Activated CD8-positive, alpha-beta T cell treated with anti-CD3 and anti-CD28 coated beads for 36 hours (primary cell): ENCODE measurements around the gene ZBTB8OS. TPM values are rescaled to one million over a fixed set of nuclear protein-coding genes. Genes with fewer than 3 reads are reported as not detected.

Source experiments
- ATAC-seq: fragments of 200-7000 bp; cut with Tn5 transposase; one replicate; pipeline ENCODE4 v1.10.0; 2021; ENCODE audit warnings: mild to moderate bottlenecking, moderate library complexity
- CTCF ChIA-PET: fragments of 350-600 bp; sonication (Branson Sonifier 250); formaldehyde crosslinking; loops from one replicate; lab custom pipeline; 2021; ENCODE audit warnings: antibody characterized with exemption; lab: Charles Lee
- POLR2A ChIA-PET: fragments of 350-600 bp; sonication (Branson Sonifier 250); formaldehyde crosslinking; loops from one replicate; lab custom pipeline; 2021; ENCODE audit warnings: antibody characterized with exemption; lab: Charles Lee
- DNase-seq: peaks from one replicate; pipeline ENCODE4 v3.0.0-alpha.2; 2020
- H3K27ac Mint-ChIP-seq: one replicate; pipeline ENCODE4 v1.8.0; 2021; ENCODE audit warnings: mild to moderate bottlenecking, mixed read lengths
- H3K27me3 Mint-ChIP-seq: one replicate; pipeline ENCODE4 v1.8.0; 2021; ENCODE audit warnings: mixed read lengths
- H3K36me3 Mint-ChIP-seq: one replicate; pipeline ENCODE4 v1.8.0; 2021; ENCODE audit warnings: low read depth, mixed read lengths
- H3K4me1 Mint-ChIP-seq: one replicate; pipeline ENCODE4 v1.8.0; 2021; ENCODE audit warnings: low read depth, mixed read lengths
- H3K4me3 Mint-ChIP-seq: one replicate; pipeline ENCODE4 v1.8.0; 2021; ENCODE audit warnings: mild to moderate bottlenecking, moderate library complexity, mixed read lengths
- H3K9me3 Mint-ChIP-seq: one replicate; pipeline ENCODE4 v1.8.0; 2021; ENCODE audit warnings: mixed read lengths
- intact Hi-C: fragments of 100-400 bp; cut with micrococcal nuclease; formaldehyde crosslinking; loops from one replicate; pipeline ENCODE4 v1.10.0; 2022
- total RNA-seq, 2 experiments: library from RNA; stranded (reverse); gene quantifications; one replicate each; pipeline ENCODE4 v1.2.3, GENCODE V29; 2021
- TF ChIP-seq, protein P1 (sequence below): fragments of 200-600 bp; IDR thresholded peaks from one replicate; pipeline ENCODE4 v1.8.0; 2022; ENCODE audit warnings: antibody characterized with exemption, mild to moderate bottlenecking

ZBTB8OS gene
- total RNA-seq, 2 experiments from 2014 or later: 53.4 to 57.6 TPM

DNA sequence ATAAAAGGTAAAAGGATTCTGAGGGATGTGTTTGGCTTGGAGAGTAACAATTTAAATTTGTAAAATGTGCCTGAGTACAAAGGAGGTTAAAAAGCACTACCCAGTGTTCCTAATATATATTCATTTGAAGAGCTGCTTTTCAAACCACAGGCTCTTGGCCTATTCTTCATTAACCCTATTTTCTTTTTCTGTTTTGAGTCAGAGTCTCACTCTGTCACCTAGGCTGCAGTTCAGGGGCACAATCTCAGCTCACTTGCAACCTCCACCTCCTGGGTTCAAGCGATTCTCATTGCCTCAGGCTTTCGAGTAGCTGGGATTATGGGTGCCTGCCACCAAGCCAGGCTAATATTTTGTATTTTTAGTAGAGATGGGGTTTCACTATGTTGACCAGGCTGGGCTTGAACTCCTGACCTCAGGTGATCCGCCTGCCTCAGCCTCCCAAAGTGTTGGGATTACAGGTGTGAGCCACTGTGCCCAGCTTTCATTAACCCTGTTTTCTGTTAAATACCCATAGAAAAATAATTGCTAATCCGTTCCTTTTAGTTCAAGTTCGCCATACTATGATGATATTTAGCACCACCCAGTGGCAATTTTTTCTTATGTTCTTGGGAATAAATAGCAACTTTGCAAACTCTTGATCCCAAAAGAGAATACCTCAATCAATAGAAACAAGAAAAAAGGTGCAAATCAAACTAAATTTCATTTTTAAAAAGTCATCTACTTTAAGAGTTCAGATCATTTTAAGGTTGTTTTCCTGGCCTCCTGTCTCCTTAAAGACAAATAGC lies 30.5 kb downstream of the ZBTB8OS start:
- Mint-ChIP-seq H3K36me3 (peaks cover 39% of the 10 kb centered on the region), H3K4me3 (no peak overlapping the region), H3K9me3 (peaks cover 3% of the 10 kb centered on the region), H3K27ac (peak overlapping the region; percentile 5), H3K27me3 (no peaks in the 10 kb centered on the region), H3K4me1 (peaks cover 26% of the 10 kb centered on the region)
- ChIA-PET POLR2A (interaction anchor here (0.6 to 1.3 kb wide), 3 partner anchors 20 to 139 kb away, joined by 3 read pairs; no protein-coding TSS in a partner anchor), CTCF (interaction anchor here (0.7 to 1.8 kb wide), 5 partner anchors 10 to 219 kb away, joined by 3 to 6 read pairs (median 3); no protein-coding TSS in a partner anchor)
- ATAC-seq: peak; percentile 35
- intact Hi-C loops: no loop called here
- DNase-seq: peak; percentile 16
- TF ChIP-seq, protein P1, sequence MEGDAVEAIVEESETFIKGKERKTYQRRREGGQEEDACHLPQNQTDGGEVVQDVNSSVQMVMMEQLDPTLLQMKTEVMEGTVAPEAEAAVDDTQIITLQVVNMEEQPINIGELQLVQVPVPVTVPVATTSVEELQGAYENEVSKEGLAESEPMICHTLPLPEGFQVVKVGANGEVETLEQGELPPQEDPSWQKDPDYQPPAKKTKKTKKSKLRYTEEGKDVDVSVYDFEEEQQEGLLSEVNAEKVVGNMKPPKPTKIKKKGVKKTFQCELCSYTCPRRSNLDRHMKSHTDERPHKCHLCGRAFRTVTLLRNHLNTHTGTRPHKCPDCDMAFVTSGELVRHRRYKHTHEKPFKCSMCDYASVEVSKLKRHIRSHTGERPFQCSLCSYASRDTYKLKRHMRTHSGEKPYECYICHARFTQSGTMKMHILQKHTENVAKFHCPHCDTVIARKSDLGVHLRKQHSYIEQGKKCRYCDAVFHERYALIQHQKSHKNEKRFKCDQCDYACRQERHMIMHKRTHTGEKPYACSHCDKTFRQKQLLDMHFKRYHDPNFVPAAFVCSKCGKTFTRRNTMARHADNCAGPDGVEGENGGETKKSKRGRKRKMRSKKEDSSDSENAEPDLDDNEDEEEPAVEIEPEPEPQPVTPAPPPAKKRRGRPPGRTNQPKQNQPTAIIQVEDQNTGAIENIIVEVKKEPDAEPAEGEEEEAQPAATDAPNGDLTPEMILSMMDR: no peak

DNA sequence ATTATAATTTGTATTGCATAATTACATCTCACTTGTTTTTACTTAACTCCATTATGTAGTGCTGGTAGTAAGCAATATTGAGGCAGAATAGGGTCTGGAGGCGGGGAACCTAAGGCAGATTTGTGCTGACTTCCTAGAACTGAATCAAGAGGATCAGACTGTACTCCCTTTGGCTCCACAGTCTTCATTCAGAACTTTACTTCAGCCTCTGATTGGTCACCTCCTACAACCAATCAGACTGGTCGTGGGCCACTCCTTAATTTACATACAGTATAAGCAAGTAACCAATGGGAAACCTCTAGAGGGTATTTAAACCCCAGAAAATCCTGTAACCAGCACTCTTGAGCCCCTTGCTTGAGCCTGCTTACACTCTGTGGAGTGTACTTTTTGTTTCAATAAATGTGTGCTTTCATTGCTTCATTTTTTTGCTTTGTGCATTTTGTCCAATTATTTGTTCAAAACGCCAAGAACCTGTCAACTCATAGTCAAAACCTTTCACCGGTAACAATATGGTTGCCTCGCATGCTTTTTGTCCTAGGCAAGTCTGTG lies 31.6 kb downstream of the ZBTB8OS start:
- intact Hi-C loops: no loop called here
- ATAC-seq (no peak), DNase-seq (no peak)
- no peak overlapping the region for H3K4me3 Mint-ChIP-seq
- no peak overlapping the region for H3K27ac Mint-ChIP-seq
- H3K27me3 Mint-ChIP-seq: no peaks in the 10 kb centered on the region
- POLR2A ChIA-PET: interaction anchor here (1.3 kb wide), 1 partner anchor 19 kb away, joined by 3 read pairs; no protein-coding TSS in a partner anchor
- H3K9me3 Mint-ChIP-seq: no peaks in the 10 kb centered on the region
- CTCF ChIA-PET: no interaction called here
- peaks cover 30% of the 10 kb centered on the region for H3K36me3 Mint-ChIP-seq
- H3K4me1 Mint-ChIP-seq: peaks cover 19% of the 10 kb centered on the region
- TF ChIP-seq, protein P1: no peak

DNA sequence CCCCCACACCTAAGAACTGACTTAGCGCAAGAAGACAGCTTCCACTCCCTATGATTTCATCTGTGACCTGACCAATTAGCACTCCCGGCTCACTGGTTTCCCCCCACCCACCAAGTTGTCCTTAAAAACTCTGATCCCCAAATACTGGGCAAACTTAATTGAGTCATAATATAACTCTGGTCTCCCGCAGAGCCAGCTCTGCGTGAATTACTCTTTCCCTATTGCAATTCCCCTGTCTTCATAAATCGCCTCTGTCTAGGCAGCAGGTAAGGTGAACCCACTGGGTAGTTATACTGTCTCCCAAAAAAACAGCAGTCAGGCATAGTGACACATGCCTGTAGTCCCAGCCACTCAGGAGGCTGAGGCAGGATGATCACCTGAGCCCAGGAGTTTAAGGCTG lies 36.9 kb downstream of the ZBTB8OS start:
- H3K9me3 Mint-ChIP-seq: no peaks in the 10 kb centered on the region
- H3K36me3 Mint-ChIP-seq: no peaks in the 10 kb centered on the region
- H3K4me1 Mint-ChIP-seq: peaks cover 2% of the 10 kb centered on the region
- ChIA-PET CTCF (no interaction called here), POLR2A (interaction anchor here (1.0 kb wide), 1 partner anchor 9 kb away, joined by 3 read pairs; no protein-coding TSS in a partner anchor)
- intact Hi-C loops: no loop called here
- DNase-seq: no peak
- TF ChIP-seq, protein P1: no peak
- no peak overlapping the region for H3K27ac Mint-ChIP-seq
- ATAC-seq: no peak
- no peaks in the 10 kb centered on the region for H3K27me3 Mint-ChIP-seq
- no peak overlapping the region for H3K4me3 Mint-ChIP-seq

DNA sequence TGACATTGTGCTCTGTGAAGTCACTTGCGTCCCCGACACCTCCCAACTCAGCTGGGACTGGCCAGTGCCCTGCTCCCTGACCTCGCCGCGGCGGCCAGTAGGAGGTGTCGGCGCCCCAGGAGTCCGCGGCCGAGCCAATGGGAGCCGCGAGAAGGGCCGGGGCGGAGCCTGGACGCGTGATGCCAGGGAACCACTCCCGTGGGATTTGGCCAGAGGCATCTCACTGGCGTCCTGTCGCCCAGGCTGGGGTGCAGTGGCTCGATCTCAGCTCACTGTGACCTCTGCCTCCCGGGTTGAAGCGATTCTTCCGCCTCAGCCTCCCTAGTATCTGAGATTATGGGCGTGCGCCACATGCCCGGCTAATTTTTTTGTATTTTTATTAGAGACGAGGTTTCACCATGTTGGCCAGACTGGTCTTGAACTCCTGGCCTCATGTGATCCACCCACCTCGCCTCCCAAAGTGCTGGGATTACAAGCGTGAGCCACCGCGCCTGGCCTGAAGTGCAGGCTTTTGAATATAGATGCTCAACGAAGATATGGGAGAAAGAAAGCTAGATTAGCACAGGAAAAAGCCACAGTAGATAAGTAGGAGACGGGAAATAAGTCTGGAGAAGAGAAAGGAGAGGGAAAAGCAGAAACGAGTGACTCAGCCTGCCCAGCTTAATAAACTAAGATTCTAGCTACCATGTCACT lies 38.0 kb downstream of the ZBTB8OS start:
- H3K27ac Mint-ChIP-seq: no peak overlapping the region
- ChIA-PET POLR2A (interaction anchor here (0.6 kb wide), 1 partner anchor 11 kb away, joined by 3 read pairs; no protein-coding TSS in a partner anchor), CTCF (no interaction called here)
- DNase-seq (peak; percentile 64), ATAC-seq (peak; percentile 95)
- TF ChIP-seq, protein P1: peak; percentile 25
- no peaks in the 10 kb centered on the region for H3K9me3 Mint-ChIP-seq
- H3K4me1 Mint-ChIP-seq: peaks cover 2% of the 10 kb centered on the region
- H3K36me3 Mint-ChIP-seq: no peaks in the 10 kb centered on the region
- H3K27me3 Mint-ChIP-seq: no peaks in the 10 kb centered on the region
- intact Hi-C loops: no loop called here
- peak overlapping the region; percentile 69 for H3K4me3 Mint-ChIP-seq
